Sigmoid colon (tissue), 4 donors: Measurements from ENCODE around the gene TRIB2.

Source experiments
- CTCF ChIP-seq, 4 experiments: fragments of 450-650 bp in 3 of 4; fragments of 200-600 bp in 1 of 4; IDR thresholded peaks; one replicate each; pipeline ENCODE4 v1.5.1; 2016 to 2019; ENCODE audit warnings: antibody characterized with exemption in 4 of 4, mild to moderate bottlenecking in 3 of 4, moderate library complexity in 2 of 4
- EP300 ChIP-seq, 4 donors: sonication (generic); formaldehyde crosslinking; IDR thresholded peaks; one replicate each; pipeline ENCODE4 v1.6.1; 2017; ENCODE audit warnings: antibody characterized with exemption in 4 of 4
- POLR2A ChIP-seq, 2 donors: fragments of 450-650 bp; IDR thresholded peaks; one replicate each; pipeline ENCODE4 v1.6.1; 2016; ENCODE audit warnings: antibody characterized with exemption in 2 of 2, mild to moderate bottlenecking in 2 of 2, moderate library complexity in 2 of 2
- POLR2AphosphoS5 ChIP-seq, 4 donors: sonication (generic); formaldehyde crosslinking; IDR thresholded peaks; one replicate each; pipeline ENCODE4 v1.6.1; 2017; ENCODE audit warnings: antibody characterized with exemption in 4 of 4

GRCh38 chr2:12742891-12743290 lies 26.2 kb downstream of the TRIB2 start:
- TF ChIP-seq POLR2AphosphoS5 (IDR thresholded peaks at IDR 0.05) (no peak), CTCF (IDR thresholded peaks at IDR 0.05) (no peak), POLR2A (IDR thresholded peaks at IDR 0.05) (no peak), EP300 (IDR thresholded peaks at IDR 0.05) (no peak)
